Natural killer cell (primary cell): ENCODE data around the gene AXIN1. TPM values are rescaled to one million over a fixed set of nuclear protein-coding genes. Genes with fewer than 3 reads are reported as not detected.

ENCODE experiments used
- ATAC-seq, 3 donors: fragments of 150-1000 bp in 2 of 3; fragments of 200-7000 bp in 1 of 3; cut with Tn5 transposase; 1 replicate in 1 of 3; 2 replicates in 2 of 3; pipeline ENCODE4 v1.10.0; 2021; ENCODE audit warnings: mild to moderate bottlenecking in 2 of 3, moderate library complexity in 2 of 3
- DNase-seq, 2 donors: peaks; one replicate each; pipeline versions ENCODE4 v3.0.0 to v3.0.0-alpha.2; 2013 to 2021; ENCODE audit warnings: mixed read lengths in 1 of 2
- H3K27ac ChIP-seq: one replicate; pipeline ENCODE4 v1.5.1; 2013; ENCODE audit warnings: mild to moderate bottlenecking, low read length
- H3K27me3 ChIP-seq: one replicate; pipeline ENCODE4 v1.6.1; 2013; ENCODE audit warnings: low read length; ENCODE audit not compliant: control insufficient read depth, insufficient read depth
- H3K36me3 ChIP-seq: one replicate; pipeline ENCODE4 v1.6.1; 2013; ENCODE audit warnings: low read length; ENCODE audit not compliant: control insufficient read depth, insufficient read depth
- H3K4me1 ChIP-seq: one replicate; pipeline ENCODE4 v1.6.1; 2013; ENCODE audit warnings: low read length; ENCODE audit not compliant: control insufficient read depth, insufficient read depth
- H3K4me3 ChIP-seq: one replicate; pipeline ENCODE4 v1.5.1; 2013; ENCODE audit warnings: low read length
- H3K9me3 ChIP-seq: one replicate; pipeline ENCODE4 v1.6.1; 2013; ENCODE audit warnings: low read length; ENCODE audit not compliant: control insufficient read depth, insufficient read depth
- H3K27ac Mint-ChIP-seq, 2 donors: one replicate each; pipeline ENCODE4 v1.8.0; 2022; ENCODE audit warnings: mild to moderate bottlenecking in 2 of 2, mixed read lengths in 2 of 2, moderate library complexity in 1 of 2
- H3K27me3 Mint-ChIP-seq, 2 donors: one replicate each; pipeline ENCODE4 v1.8.0; 2022; ENCODE audit warnings: low read depth in 2 of 2, mixed read lengths in 2 of 2
- H3K36me3 Mint-ChIP-seq: one replicate; pipeline ENCODE4 v1.8.0; 2022; ENCODE audit warnings: mixed read lengths
- H3K4me1 Mint-ChIP-seq, 2 donors: one replicate each; pipeline ENCODE4 v1.8.0; 2022; ENCODE audit warnings: mixed read lengths in 2 of 2
- H3K4me3 Mint-ChIP-seq: one replicate; pipeline ENCODE4 v1.8.0; 2022; ENCODE audit warnings: mild to moderate bottlenecking, moderate library complexity, mixed read lengths
- H3K9me3 Mint-ChIP-seq, 2 donors: one replicate each; pipeline ENCODE4 v1.8.0; 2022; ENCODE audit warnings: mixed read lengths in 2 of 2
- WGBS: methylation state at CpG from one replicate; pipeline ENCODE4 v1.1.7; 2013; ENCODE audit warnings: missing lambda C conversion rate; ENCODE audit not compliant: insufficient coverage; 5-methylcytosine and 5-hydroxymethylcytosine counted together
- intact Hi-C: fragments of 100-400 bp; cut with micrococcal nuclease; formaldehyde crosslinking; loops from one replicate; pipeline ENCODE4 v1.14.2; 2022
- total RNA-seq, 4 donors: library from RNA; stranded (reverse); fragments of 120-200 nt in 1 of 4; gene quantifications; one replicate each; pipeline versions ENCODE4 v1.2.3 to v1.2.4, GENCODE V29; 2013 to 2022
- TF ChIP-seq, protein P1 (sequence below): fragments of 200-600 bp; IDR thresholded peaks from one replicate; pipeline ENCODE4 v1.8.0; 2022; ENCODE audit warnings: antibody characterized with exemption

The AXIN1 gene
- total RNA-seq, 3 donors from 2014 or later (not counting 1 experiment from before 2014, with no cell fraction given): 100 to 122 (median 106) TPM

DNA sequence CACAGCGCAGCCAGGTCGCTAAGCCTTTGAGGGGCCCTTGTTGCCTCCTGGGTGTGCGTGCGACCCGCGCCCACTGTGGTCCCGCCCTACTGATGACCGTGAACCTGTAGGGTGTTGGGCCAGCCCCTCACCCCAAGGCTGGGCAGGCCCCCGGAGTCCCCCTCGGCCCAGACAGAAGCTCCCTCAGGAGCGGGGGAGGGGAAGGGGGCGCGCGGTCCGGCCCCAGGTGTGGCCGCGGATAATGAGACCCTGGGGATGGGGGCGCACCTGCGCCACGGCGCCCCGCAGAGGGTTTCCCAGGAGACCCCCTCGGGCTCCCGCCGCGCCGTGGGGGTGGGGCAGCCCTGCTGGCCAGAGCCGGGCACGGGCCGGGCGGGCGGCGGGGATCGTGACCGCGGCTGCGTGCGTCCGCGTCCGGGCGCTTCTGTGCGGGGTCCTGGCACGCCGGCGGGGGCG is 72.5 kb downstream of the AXIN1 start:
- TF ChIP-seq, protein P1, sequence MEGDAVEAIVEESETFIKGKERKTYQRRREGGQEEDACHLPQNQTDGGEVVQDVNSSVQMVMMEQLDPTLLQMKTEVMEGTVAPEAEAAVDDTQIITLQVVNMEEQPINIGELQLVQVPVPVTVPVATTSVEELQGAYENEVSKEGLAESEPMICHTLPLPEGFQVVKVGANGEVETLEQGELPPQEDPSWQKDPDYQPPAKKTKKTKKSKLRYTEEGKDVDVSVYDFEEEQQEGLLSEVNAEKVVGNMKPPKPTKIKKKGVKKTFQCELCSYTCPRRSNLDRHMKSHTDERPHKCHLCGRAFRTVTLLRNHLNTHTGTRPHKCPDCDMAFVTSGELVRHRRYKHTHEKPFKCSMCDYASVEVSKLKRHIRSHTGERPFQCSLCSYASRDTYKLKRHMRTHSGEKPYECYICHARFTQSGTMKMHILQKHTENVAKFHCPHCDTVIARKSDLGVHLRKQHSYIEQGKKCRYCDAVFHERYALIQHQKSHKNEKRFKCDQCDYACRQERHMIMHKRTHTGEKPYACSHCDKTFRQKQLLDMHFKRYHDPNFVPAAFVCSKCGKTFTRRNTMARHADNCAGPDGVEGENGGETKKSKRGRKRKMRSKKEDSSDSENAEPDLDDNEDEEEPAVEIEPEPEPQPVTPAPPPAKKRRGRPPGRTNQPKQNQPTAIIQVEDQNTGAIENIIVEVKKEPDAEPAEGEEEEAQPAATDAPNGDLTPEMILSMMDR: no peak
- no peak for DNase-seq
- Mint-ChIP-seq H3K9me3 (no peaks in the 10 kb centered on the region), H3K27ac (no peak overlapping the region), H3K27me3 (peaks cover 0 to 19% of the 10 kb centered on the region in 2 donors), H3K4me3 (no peak overlapping the region), H3K36me3 (no peaks in the 10 kb centered on the region), H3K4me1 (peaks cover 6 to 14% of the 10 kb centered on the region in 2 donors)
- WGBS: 12% methylated on average over 47 of the region's 47 CpGs
- Histone ChIP-seq H3K27ac (no peak overlapping the region), H3K4me1 (peaks cover 29% of the 10 kb centered on the region), H3K27me3 (peaks cover 20% of the 10 kb centered on the region), H3K36me3 (no peaks in the 10 kb centered on the region), H3K9me3 (no peaks in the 10 kb centered on the region), H3K4me3 (no peak overlapping the region)
- ATAC-seq: no peak
- intact Hi-C loops: no loop called here

DNA sequence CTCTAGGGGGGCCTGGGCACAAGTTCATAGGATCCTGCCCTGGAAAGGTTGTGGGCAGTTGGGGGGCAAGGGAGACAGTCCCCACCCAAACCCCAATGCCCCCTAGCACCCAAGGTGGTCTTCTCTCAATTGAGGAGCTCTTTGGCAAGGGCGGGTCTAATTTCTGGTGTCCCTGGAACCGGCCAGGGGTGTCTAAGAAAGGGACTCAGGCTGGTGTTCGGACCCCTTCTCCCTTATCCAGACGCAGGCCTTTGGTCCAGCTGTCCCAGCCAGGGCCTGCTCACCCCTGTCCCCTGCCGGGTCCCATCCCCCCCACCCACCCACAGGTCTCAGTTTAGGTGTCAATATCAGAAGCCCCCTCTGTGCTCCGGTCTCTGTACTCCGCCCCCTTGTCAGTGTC is 73.0 kb downstream of the AXIN1 start:
- 78% methylated on average over 7 of the region's 7 CpGs for WGBS
- DNase-seq (no peak), ATAC-seq (no peak)
- Histone ChIP-seq H3K27me3 (peaks cover 23% of the 10 kb centered on the region), H3K9me3 (no peaks in the 10 kb centered on the region), H3K36me3 (no peaks in the 10 kb centered on the region), H3K4me1 (peaks cover 32% of the 10 kb centered on the region), H3K4me3 (no peak overlapping the region), H3K27ac (no peak overlapping the region)
- intact Hi-C loops: no loop called here
- Mint-ChIP-seq H3K36me3 (no peaks in the 10 kb centered on the region), H3K27ac (no peak overlapping the region), H3K9me3 (no peaks in the 10 kb centered on the region), H3K27me3 (peaks cover 0 to 19% of the 10 kb centered on the region in 2 donors), H3K4me3 (peak overlapping the region; percentile 36), H3K4me1 (peaks cover 6 to 15% of the 10 kb centered on the region in 2 donors)
- TF ChIP-seq, protein P1: no peak

DNA sequence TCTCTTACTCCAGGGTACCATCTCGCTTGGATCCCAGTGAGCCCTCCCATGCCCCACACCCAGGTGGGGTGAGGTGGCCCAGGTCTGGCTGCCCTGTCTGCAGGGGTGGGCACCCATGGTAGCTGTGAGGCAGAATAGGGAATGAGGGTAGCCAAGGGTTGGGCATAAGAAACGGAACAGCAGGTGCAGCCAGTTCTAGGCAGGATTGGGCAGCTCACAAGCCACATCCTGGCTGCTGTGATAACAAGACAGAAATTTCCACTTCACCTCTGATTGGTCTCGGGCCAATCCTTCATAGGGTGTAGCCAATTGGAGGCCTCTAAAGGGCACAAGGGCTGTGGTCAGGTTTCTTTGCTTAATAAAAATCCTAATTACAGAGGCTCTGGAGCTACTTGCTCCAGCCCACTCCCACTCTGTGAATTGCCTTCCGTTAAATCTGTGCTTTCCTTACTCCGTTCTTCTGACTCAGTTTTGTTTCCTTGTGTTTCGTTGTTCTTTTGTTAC is 73.6 kb downstream of the AXIN1 start:
- Histone ChIP-seq H3K27ac (no peak overlapping the region), H3K36me3 (no peaks in the 10 kb centered on the region), H3K4me3 (no peak overlapping the region), H3K9me3 (no peaks in the 10 kb centered on the region), H3K4me1 (peaks cover 32% of the 10 kb centered on the region), H3K27me3 (peaks cover 26% of the 10 kb centered on the region)
- TF ChIP-seq, protein P1: no peak
- 49% methylated on average over 6 of the region's 6 CpGs for WGBS
- Mint-ChIP-seq H3K4me1 (peaks cover 6 to 15% of the 10 kb centered on the region in 2 donors), H3K27me3 (peaks cover 0 to 19% of the 10 kb centered on the region in 2 donors), H3K4me3 (peak overlapping the region; percentile 0), H3K36me3 (no peaks in the 10 kb centered on the region), H3K27ac (no peak overlapping the region), H3K9me3 (no peaks in the 10 kb centered on the region)
- DNase-seq (peak in 1 of 2 donors; percentile 71), ATAC-seq (peak; percentile 24 to 87 (median 65))
- intact Hi-C loops: no loop called here
